ENCODE measurements around the gene KRTAP5-2. TPM values are rescaled to one million over a fixed set of nuclear protein-coding genes. Genes with fewer than 3 reads are reported as not detected.
A peak's percentile ranks its signal among the peaks of the same experiment; 100 is the strongest.
"Not testable (repeated sequence)": the region's sequence is repeated elsewhere in the genome, so short reads cannot be mapped to it uniquely, and the experiment has no call there.

The KRTAP5-2 gene, protein sequence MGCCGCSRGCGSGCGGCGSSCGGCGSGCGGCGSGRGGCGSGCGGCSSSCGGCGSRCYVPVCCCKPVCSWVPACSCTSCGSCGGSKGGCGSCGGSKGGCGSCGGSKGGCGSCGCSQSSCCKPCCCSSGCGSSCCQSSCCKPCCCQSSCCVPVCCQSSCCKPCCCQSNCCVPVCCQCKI
- not detected for total RNA-seq

DNA sequence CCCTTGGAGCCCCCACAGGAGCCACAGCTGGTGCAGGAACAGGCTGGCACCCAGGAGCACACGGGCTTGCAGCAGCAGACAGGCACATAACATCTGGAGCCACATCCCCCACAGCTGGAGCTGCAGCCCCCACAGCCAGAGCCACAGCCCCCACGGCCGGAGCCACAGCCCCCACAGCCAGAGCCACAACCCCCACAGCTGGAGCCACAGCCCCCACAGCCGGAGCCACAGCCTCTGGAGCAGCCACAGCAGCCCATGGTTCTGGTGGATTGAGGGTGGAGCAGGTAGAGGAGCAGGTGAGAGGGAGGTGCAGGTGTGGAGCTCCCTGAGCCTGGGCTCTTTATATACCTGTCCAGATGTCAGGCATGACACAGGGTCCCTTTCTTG lies at the start of gene KRTAP5-2:
Gene KRTAP5-2, minus strand, starts transcription at position 301 of the 387 bp plus-strand sequence. Its CDS starts 44 bp downstream, at position 257.
- no peak for DNase-seq (ENCODE audit: low read depth in 2 of 3, low spot score in 2 of 3)

DNA sequence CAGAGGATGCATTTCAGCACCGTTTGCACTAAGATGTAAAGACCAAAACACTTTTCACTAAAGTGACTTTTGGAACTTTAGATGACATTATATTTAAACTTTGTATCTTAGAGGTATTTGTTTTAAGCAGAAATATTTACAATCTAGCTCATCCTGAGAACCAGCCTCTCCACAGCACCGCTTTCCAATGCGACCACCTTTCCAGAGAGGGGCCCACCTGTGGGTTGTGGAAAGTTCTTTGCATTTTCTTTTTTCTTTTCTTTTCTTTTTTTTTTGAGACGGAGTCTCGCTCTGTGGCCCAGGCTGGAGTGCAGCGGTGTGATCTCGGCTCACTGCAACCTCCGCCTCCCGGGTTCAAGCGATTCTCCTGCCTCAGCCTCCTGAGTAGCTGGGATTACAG lies 48.4 kb upstream of the KRTAP5-2 start:
- not testable (repeated sequence) for DNase-seq (ENCODE audit: low read depth in 2 of 3, low spot score in 2 of 3)

- no peak for DNase-seq (ENCODE audit: low read depth in 2 of 3, low spot score in 2 of 3)
Observed at GRCh38 chr11:1645357-1645821, 47.3 kb upstream of the KRTAP5-2 start.

GRCh38 chr11:1644601-1645356 lies 46.7 kb upstream of the KRTAP5-2 start:
- no peak for DNase-seq (ENCODE audit: low read depth in 2 of 3, low spot score in 2 of 3)

DNA sequence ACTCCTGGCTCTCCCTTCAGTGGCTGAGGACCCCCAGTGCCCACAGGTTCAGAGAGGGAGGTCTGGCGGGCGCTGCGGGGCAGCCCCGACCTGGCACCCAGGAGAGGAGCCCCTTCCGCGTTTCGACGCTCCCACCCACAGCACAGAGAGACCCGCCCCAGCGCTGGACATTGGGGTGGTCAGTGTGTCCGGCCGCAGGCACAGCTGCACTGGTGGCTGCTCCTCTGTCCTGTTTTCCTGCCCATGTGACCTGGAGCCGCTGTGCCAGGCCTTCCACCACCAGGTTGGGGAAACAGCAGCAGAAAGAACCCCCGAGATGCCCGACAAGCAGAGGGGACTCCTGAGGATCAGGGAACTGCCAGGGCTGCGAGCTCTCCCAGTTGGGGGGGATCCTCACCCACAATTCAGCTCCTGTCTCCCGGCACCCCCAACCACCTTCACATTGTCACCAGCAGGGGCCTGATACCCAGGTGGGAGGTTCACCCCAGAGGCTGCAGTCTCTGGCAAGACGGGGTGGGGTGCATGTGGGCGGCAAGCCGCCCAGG lies 45.1 kb upstream of the KRTAP5-2 start:
- DNase-seq (ENCODE audit: low read depth in 2 of 3, low spot score in 2 of 3), result no peak

DNA sequence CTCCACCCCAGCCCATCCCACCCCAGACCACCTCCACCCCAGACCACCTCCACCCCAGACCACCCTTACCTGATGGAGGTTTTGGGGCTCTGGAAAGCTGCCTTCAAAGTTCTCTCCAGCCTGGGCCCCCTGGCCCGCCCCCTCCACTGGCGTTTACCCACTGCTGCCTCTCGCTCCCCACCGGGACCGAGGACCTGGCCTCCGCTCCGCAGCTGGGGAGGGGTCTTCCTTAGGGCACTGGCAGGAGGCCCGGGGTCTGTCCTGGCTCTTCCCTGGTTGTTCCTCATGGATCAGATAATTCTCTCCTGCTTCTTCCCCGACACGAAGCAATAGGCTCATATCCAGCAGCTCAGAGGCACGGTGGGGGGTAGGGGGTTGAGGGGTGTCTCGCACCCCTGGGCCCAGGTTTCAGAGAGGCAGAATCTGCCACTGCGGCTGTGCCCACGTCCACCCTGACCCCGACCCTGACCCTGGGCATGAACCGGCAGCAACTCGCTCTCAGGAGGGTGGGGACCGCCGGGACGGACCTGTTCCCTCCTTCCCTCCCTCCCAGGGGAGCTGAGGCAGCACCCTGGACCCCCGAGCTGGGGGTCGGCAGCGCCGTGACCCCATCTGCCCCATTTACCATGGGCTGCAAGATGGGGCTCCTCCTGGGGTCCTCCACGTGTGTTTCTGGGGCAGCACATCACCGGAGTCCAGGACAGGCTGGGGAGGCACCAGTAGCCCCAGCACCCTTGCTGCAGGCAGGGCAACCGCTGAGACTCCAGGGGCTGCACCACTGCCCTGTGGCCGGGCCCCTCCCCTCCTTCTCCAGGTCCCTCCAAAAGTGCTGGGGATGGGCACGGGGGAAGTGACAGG lies 44.4 kb upstream of the KRTAP5-2 start:
- DNase-seq (ENCODE audit: low read depth in 2 of 3, low spot score in 2 of 3), result no peak

DNA sequence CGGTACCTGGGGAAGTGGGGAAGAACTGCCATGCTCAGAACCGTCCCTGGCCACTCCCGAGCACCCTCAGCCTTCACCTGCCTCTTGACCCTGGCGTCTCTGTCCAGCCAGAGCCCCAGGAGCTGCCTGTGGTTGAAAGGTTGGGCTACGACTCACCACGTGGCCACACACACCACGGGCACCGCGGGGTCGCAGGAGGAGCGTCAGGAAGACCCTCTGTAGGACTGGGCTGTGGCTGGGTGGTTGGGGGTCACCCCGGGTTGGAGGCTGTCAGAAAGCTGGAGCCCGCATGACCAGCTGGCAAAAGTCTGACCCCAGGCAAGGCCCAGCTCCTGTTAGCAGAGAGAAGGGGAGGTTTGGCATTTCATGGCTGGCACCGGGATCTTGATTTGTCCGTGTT lies 43.0 kb upstream of the KRTAP5-2 start:
- DNase-seq (ENCODE audit: low read depth in 2 of 3, low spot score in 2 of 3), result no peak

- no peak for DNase-seq (ENCODE audit: low read depth in 2 of 3, low spot score in 2 of 3)
Observed at GRCh38 chr11:1640076-1640946, 42.2 kb upstream of the KRTAP5-2 start.

GRCh38 chr11:1639666-1640065 lies 41.6 kb upstream of the KRTAP5-2 start:
- no peak for DNase-seq (ENCODE audit: low read depth in 2 of 3, low spot score in 2 of 3)

GRCh38 chr11:1639102-1639620 lies 41.1 kb upstream of the KRTAP5-2 start:
- DNase-seq (ENCODE audit: low read depth in 2 of 3, low spot score in 2 of 3), result peak in 1 of 3 donors; percentile 55

GRCh38 chr11:1638344-1638743 lies 40.2 kb upstream of the KRTAP5-2 start:
- no peak for DNase-seq (ENCODE audit: low read depth in 2 of 3, low spot score in 2 of 3)

GRCh38 chr11:1637628-1638027 lies 39.5 kb upstream of the KRTAP5-2 start:
- no peak for DNase-seq (ENCODE audit: low read depth in 2 of 3, low spot score in 2 of 3)

GRCh38 chr11:1636291-1636950 lies 38.3 kb upstream of the KRTAP5-2 start:
- no peak for DNase-seq (ENCODE audit: low read depth in 2 of 3, low spot score in 2 of 3)

DNA sequence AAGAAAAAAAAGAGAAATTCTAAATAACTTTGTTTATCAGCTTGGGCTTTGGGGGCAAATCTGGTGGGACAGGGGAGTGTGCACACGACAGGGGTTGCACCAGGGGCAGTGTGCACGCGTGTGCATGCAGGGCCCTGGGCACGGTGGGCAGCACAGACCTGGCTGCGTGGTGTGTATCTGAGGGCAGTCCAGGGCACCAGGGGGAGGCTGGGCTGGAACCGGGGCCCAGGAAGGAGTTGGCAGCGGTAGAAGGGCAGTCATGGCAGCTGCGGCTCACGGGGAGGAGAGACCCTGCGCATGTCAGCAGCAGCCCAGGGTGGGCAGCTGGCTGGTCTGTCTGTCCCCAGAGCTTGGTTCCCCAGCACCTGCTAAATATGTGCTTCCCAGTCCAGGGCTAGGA lies 35.8 kb upstream of the KRTAP5-2 start:
- no peak for DNase-seq (ENCODE audit: low read depth in 2 of 3, low spot score in 2 of 3)

DNA sequence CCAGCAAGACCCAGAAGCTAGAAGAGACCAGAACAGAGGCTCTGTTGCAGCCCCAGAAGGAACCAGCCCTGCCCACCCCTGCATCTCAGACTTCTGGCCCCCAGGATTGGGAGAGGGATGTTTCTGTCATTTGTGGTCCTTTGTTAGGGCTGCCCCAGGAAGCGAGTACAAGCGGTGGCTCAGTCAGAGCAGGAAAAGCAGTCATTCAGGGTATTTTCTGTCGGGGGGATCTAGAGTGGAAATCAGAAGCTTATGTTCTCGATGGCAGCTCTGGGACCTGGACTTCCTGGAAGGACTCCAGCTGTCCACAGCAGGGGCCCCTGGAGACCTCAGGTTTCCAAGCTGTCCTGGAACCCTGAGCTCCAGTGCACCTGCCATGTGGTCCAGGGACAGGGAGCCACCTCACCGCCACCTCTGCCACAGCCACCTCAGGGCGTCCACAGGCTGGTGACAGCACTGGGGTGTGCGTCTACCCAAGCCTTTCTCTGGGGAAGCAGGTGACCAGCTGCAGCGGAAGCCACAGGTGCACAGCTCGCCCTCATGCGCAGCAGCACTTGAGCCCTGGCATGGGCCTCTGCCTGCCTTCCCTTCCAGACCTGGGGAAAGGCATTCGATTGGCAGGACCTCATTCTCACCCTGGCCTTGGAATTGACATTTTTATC lies 34.1 kb upstream of the KRTAP5-2 start:
- no peak for DNase-seq (ENCODE audit: low read depth in 2 of 3, low spot score in 2 of 3)

DNA sequence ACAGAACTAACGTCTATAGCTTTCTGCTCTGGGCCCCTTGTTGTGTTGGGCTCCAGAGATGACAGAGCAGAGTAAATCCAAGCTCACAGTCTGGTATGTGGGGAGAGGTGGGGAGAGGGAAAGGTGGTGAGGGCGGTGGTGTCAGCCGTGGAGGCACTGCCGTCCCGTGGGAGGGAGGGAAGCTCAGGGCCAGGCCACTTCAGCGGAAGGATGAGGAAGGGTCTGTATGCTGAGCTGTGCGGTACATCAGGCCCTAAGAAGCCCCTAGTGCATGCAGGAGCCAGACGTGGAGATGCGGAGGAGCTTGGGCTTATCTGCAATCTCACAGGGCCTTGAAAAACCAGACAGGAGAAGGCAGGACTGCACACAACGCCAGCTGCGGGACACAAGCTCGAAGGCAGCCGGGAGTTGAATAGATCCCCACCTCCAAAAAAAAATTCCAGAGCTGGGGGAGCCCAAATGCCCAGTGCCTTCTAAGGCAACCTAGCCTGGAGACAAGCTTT lies 33.0 kb upstream of the KRTAP5-2 start:
- no peak for DNase-seq (ENCODE audit: low read depth in 2 of 3, low spot score in 2 of 3)

DNA sequence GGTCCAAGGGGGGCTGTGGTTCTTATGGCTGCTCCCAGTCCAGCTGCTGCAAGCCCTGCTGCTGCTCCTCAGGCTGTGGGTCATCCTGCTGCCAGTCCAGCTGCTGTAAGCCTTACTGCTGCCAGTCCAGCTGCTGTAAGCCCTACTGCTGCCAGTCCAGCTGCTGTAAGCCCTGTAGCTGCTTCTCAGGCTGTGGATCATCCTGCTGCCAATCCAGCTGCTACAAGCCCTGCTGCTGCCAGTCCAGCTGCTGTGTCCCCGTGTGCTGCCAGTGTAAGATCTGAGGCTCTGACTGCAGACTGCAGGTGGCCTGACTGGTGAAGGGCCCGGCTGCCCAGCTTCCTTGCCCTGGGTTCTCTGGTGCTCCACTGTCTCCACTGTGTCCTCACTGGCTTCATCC lies 32.2 kb upstream of the KRTAP5-2 start:
- DNase-seq (ENCODE audit: low read depth in 2 of 3, low spot score in 2 of 3), result no peak

DNA sequence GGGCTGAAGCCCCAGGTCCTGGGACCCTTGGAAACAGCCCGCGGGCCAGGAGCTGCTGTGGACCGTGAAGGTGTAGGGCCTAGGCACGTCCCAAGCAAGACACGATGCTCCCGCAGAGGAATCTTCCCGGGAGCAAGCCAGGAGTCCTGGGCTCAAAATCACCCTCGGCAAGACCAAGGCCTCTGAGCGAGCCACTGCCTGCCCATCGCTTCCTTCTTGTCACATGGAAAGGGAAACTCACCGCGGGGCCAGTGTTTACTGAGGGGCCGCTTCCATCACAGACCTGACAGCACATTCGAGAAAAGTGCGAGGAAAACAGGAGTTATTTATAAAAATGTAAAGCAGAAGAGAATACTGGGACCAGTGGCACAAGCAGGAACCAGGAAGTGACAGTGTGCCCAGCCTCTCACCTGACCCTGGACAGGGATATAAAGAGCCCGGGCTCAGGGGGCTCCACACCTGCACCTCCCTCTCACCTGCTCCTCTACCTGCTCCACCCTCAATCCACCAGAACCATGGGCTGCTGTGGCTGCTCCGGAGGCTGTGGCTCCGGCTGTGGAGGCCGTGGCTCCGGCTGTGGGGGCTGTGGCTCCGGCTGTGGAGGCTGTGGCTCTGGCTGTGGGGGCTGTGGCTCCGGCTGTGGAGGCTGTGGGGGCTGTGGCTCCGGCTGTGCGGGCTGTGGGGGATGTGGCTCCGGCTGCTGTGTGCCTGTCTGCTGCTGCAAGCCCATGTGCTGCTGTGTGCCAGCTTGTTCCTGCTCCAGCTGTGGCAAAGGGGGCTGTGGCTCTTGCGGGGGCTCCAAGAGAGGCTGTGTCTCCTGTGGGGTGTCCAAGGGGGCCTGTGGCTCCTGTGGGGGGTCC lies 31.5 kb upstream of the KRTAP5-2 start, which contains the start of gene KRTAP5-5:
Gene KRTAP5-5, plus strand, starts transcription at position 450 of the 860 bp plus-strand sequence. Its CDS starts 66 bp downstream, at position 516.
- no peak for DNase-seq (ENCODE audit: low read depth in 2 of 3, low spot score in 2 of 3)
